IPS-15b (cell line): ENCODE measurements around the gene ELOVL6.
"Not testable (repeated sequence)": the region's sequence is repeated elsewhere in the genome, so short reads cannot be mapped to it uniquely, and the experiment has no call there.

Source experiments
- H3K27me3 ChIP-seq: one replicate; pipeline ENCODE4 v1.6.1; 2013; ENCODE audit warnings: low read length; ENCODE audit not compliant: control insufficient read depth, insufficient read depth
- H3K36me3 ChIP-seq: one replicate; pipeline ENCODE4 v1.6.1; 2013; ENCODE audit warnings: low read length; ENCODE audit not compliant: control insufficient read depth, insufficient read depth
- H3K4me1 ChIP-seq: one replicate; pipeline ENCODE4 v1.6.1; 2013; ENCODE audit warnings: mild to moderate bottlenecking, low read length; ENCODE audit not compliant: control insufficient read depth, insufficient read depth
- H3K4me3 ChIP-seq: one replicate; pipeline ENCODE4 v1.5.1; 2013; ENCODE audit warnings: low read depth, low read length
- H3K9ac ChIP-seq: one replicate; pipeline ENCODE4 v1.6.1; 2013; ENCODE audit warnings: low read depth, mild to moderate bottlenecking, low read length
- H3K9me3 ChIP-seq: one replicate; pipeline ENCODE4 v1.6.1; 2013; ENCODE audit warnings: mild to moderate bottlenecking, low read length; ENCODE audit not compliant: control insufficient read depth, insufficient read depth

The ELOVL6 gene

GRCh38 chr4:110172972-110173371, 25.4 kb downstream of the ELOVL6 start:
- H3K4me3 ChIP-seq: no peak overlapping the region
- peaks cover 2% of the 10 kb centered on the region for H3K36me3 ChIP-seq
- H3K27me3 ChIP-seq: no peaks in the 10 kb centered on the region
- no peaks in the 10 kb centered on the region for H3K4me1 ChIP-seq
- no peak overlapping the region for H3K9ac ChIP-seq
- no peaks in the 10 kb centered on the region for H3K9me3 ChIP-seq

GRCh38 chr4:110171971-110172370, 26.4 kb downstream of the ELOVL6 start:
- H3K27me3 ChIP-seq: no peaks in the 10 kb centered on the region
- H3K4me1 ChIP-seq: no peaks in the 10 kb centered on the region
- no peak overlapping the region for H3K9ac ChIP-seq
- peaks cover under 1% of the 10 kb centered on the region for H3K36me3 ChIP-seq
- H3K9me3 ChIP-seq: no peaks in the 10 kb centered on the region
- H3K4me3 ChIP-seq: no peak overlapping the region

- Histone ChIP-seq H3K4me1 (no peaks in the 10 kb centered on the region), H3K36me3 (no peaks in the 10 kb centered on the region), H3K4me3 (no peak overlapping the region), H3K9me3 (no peaks in the 10 kb centered on the region), H3K27me3 (no peaks in the 10 kb centered on the region), H3K9ac (no peak overlapping the region)
Measured at GRCh38 chr4:110170861-110171260, 27.6 kb downstream of the ELOVL6 start.

GRCh38 chr4:110165382-110166286, 32.8 kb downstream of the ELOVL6 start:
- H3K36me3 ChIP-seq: peaks cover 2% of the 10 kb centered on the region
- H3K4me3 ChIP-seq: no peak overlapping the region
- H3K9me3 ChIP-seq: no peaks in the 10 kb centered on the region
- H3K4me1 ChIP-seq: no peaks in the 10 kb centered on the region
- no peak overlapping the region for H3K9ac ChIP-seq
- H3K27me3 ChIP-seq: no peaks in the 10 kb centered on the region

- no peak overlapping the region for H3K4me3 ChIP-seq
Measured at GRCh38 chr4:110164856-110165255, 33.6 kb downstream of the ELOVL6 start.

GRCh38 chr4:110164251-110164650, 34.2 kb downstream of the ELOVL6 start:
- no peak overlapping the region for H3K9ac ChIP-seq
- no peaks in the 10 kb centered on the region for H3K4me1 ChIP-seq
- no peak overlapping the region for H3K4me3 ChIP-seq
- peaks cover 2% of the 10 kb centered on the region for H3K36me3 ChIP-seq
- no peaks in the 10 kb centered on the region for H3K9me3 ChIP-seq
- no peaks in the 10 kb centered on the region for H3K27me3 ChIP-seq

More at GRCh38 chr4:110164856-110165255, 33.6 kb downstream of the ELOVL6 start:
- Histone ChIP-seq H3K9me3 (no peaks in the 10 kb centered on the region), H3K36me3 (peaks cover 2% of the 10 kb centered on the region), H3K4me1 (no peaks in the 10 kb centered on the region), H3K9ac (no peak overlapping the region), H3K27me3 (no peaks in the 10 kb centered on the region)

GRCh38 chr4:110163327-110164069, 34.9 kb downstream of the ELOVL6 start:
- H3K4me3 ChIP-seq: no peak overlapping the region
- H3K4me1 ChIP-seq: no peaks in the 10 kb centered on the region
- peaks cover 2% of the 10 kb centered on the region for H3K36me3 ChIP-seq
- no peak overlapping the region for H3K9ac ChIP-seq
- H3K27me3 ChIP-seq: no peaks in the 10 kb centered on the region
- H3K9me3 ChIP-seq: no peaks in the 10 kb centered on the region

- Histone ChIP-seq H3K4me3 (no peak overlapping the region), H3K4me1 (no peaks in the 10 kb centered on the region), H3K36me3 (peaks cover 2% of the 10 kb centered on the region), H3K9me3 (no peaks in the 10 kb centered on the region), H3K9ac (no peak overlapping the region), H3K27me3 (no peaks in the 10 kb centered on the region)
Measured at GRCh38 chr4:110160618-110161017, 37.8 kb downstream of the ELOVL6 start.

- no peaks in the 10 kb centered on the region for H3K27me3 ChIP-seq
- no peak overlapping the region for H3K9ac ChIP-seq
- no peaks in the 10 kb centered on the region for H3K4me1 ChIP-seq
- H3K9me3 ChIP-seq: no peaks in the 10 kb centered on the region
- no peak overlapping the region for H3K4me3 ChIP-seq
- H3K36me3 ChIP-seq: no peaks in the 10 kb centered on the region
Measured at GRCh38 chr4:110159541-110159940, 38.9 kb downstream of the ELOVL6 start.

- H3K4me1 ChIP-seq: no peaks in the 10 kb centered on the region
- no peaks in the 10 kb centered on the region for H3K36me3 ChIP-seq
- H3K9ac ChIP-seq: no peak overlapping the region
- H3K27me3 ChIP-seq: no peaks in the 10 kb centered on the region
- no peaks in the 10 kb centered on the region for H3K9me3 ChIP-seq
- no peak overlapping the region for H3K4me3 ChIP-seq
Measured at GRCh38 chr4:110157580-110157979, 40.8 kb downstream of the ELOVL6 start.

- H3K36me3 ChIP-seq, H3K27me3 ChIP-seq, H3K9ac ChIP-seq, H3K9me3 ChIP-seq, H3K4me3 ChIP-seq, H3K4me1 ChIP-seq: not testable (repeated sequence)
Measured at GRCh38 chr4:110157166-110157565, 41.2 kb downstream of the ELOVL6 start.

GRCh38 chr4:110156442-110156841, 42.0 kb downstream of the ELOVL6 start:
- Histone ChIP-seq H3K36me3 (no peaks in the 10 kb centered on the region), H3K4me1 (no peaks in the 10 kb centered on the region), H3K9me3 (no peaks in the 10 kb centered on the region), H3K4me3 (no peak overlapping the region), H3K9ac (no peak overlapping the region), H3K27me3 (no peaks in the 10 kb centered on the region)
